HT-29 (cell line): ENCODE results near the gene EVPL. TPM values are rescaled to one million over a fixed set of nuclear protein-coding genes. Genes with fewer than 3 reads are reported as not detected.

Experiments used
- DNase-seq: peaks from one replicate; pipeline ENCODE4 v3.0.0-alpha.2; 2015; ENCODE audit warnings: low spot score
- total RNA-seq: library from RNA; depleted of rRNA; stranded (reverse); fragments of >200 nt; shearing (Covaris generic); gene quantifications from 2 replicates; pipeline ENCODE4 v1.2.3, GENCODE V29; 2014; rRNA removed

EVPL gene
- total RNA-seq, 1 experiment from 2014 or later: 42.1 TPM

DNA sequence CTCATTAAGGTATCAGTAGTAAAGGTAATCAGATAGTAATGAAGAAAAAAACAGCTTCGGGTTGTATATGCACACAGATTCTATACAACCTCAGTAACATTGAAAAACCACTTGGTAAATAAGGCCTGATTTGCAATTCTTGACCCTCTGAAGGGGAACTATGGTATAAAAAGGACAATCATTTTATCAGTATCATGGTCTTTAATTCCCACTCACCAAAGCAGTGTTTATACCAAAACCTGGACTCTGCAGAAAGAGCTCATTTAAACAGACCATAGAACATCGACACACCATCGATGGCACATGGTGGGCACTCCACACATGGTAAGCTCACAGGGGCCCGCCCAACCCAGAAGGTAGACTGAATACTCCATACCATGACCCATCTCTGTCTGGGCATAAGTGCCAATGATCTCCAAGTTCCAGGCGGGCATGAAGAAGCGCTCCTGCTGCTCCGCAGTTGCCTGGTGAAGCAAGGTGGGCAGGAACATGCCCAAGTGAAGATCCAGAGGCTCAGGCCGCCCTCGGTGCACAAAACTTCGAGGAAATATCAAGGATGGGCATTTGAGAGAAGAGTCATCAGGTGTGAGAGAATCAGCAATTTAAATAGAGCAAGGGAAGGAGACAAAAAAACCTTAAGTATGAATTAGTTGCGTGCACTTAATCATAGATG lies 67.1 kb downstream of the EVPL start:
- no peak for DNase-seq

DNA sequence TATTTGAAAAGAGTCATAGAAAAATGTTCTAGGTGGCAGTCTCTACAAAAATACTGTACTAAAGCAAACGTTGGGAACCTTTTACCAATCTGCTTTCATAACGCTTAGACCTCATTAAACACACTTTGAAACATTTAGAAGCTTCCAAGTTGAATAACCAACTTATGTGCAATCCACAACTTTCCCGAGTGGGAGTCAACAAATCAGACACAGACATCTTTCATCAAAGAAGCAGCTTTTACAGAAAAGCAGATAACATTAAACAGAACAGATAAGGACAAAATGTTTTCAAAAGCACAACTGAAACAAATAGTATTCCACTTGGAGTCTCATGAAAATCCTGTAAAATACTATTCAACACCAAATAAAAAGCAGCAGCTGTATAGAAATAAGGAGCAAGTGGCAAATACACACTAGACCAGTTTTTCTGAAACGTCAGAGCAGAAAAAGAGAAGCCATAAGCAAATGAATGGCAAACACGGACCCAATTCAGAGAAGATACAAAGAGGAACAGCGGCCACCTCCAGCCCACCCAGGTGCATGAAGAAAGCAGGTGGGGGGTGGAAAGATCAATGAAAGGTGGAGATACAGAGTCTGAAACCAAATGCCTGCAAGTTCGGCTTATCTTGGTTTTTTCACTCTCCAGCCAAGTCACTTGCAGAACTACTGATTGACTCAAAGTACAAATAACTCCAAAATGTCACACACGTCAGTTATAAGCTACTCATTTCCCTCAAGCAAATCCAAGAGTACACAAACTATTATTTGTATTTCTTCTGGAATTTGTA lies 67.9 kb downstream of the EVPL start:
- no peak for DNase-seq

Other genes with a start within 250 kb of the EVPL start
- 23.6 and 24.9 TPM in 2 replicates for gene UNK, start 242.5 kb downstream of the EVPL start, total RNA-seq
- gene UNC13D, start 182.9 kb downstream of the EVPL start, total RNA-seq: 37.5 and 43.5 TPM in 2 replicates
- 26.8 and 30.9 TPM in 2 replicates for gene WBP2, start 172.0 kb downstream of the EVPL start, total RNA-seq
- 65.7 and 69.5 TPM in 2 replicates for gene TRIM47, start 148.7 kb downstream of the EVPL start, total RNA-seq
- gene TRIM65, start 130.4 kb downstream of the EVPL start, total RNA-seq: 20.2 and 29.2 TPM in 2 replicates
- 85.7 and 92.3 TPM in 2 replicates for gene MRPL38, start 122.4 kb downstream of the EVPL start, total RNA-seq
- gene FBF1, start 86.3 kb downstream of the EVPL start, total RNA-seq: 7.4 and 13.1 TPM in 2 replicates
- gene ACOX1, start 48.1 kb downstream of the EVPL start, total RNA-seq: 32.1 and 46.5 TPM in 2 replicates
- gene TEN1, start 48.1 kb downstream of the EVPL start, total RNA-seq: 48.6 and 56.2 TPM in 2 replicates
- 9.5 and 11.5 TPM in 2 replicates for gene CDK3, start 26.5 kb downstream of the EVPL start, total RNA-seq
- gene SRP68, start 45.2 kb upstream of the EVPL start, total RNA-seq: 21.3 and 23.9 TPM in 2 replicates
- 1.1 and 2.1 TPM in 2 replicates for gene GALR2, start 47.5 kb upstream of the EVPL start, total RNA-seq
- not detected in 2 replicates for gene ZACN, start 51.9 kb upstream of the EVPL start, total RNA-seq
- gene EXOC7, start 76.5 kb upstream of the EVPL start, total RNA-seq: 97.6 and 99.4 TPM in 2 replicates
- 2.0 and 3.4 TPM in 2 replicates for gene FOXJ1, start 113.9 kb upstream of the EVPL start, total RNA-seq
- gene RNF157, start 213.2 kb upstream of the EVPL start, total RNA-seq: 1.3 and 3.9 TPM in 2 replicates
- gene UBALD2, start 238.0 kb upstream of the EVPL start, total RNA-seq: 63.7 and 72.5 TPM in 2 replicates